CD8-positive, alpha-beta memory T cell (primary cell): ENCODE results near the gene GEMIN7. TPM values are rescaled to one million over a fixed set of nuclear protein-coding genes. Genes with fewer than 3 reads are reported as not detected.

ENCODE experiments used
- CTCF ChIA-PET: fragments of 350-600 bp; sonication (Branson Sonifier 250); formaldehyde crosslinking; loops from one replicate; lab custom pipeline; 2021; ENCODE audit warnings: antibody characterized with exemption; lab: Charles Lee
- POLR2A ChIA-PET: fragments of 350-600 bp; sonication (Branson Sonifier 250); formaldehyde crosslinking; loops from one replicate; lab custom pipeline; 2021; ENCODE audit warnings: antibody characterized with exemption; lab: Charles Lee
- DNase-seq, 5 donors: peaks; one replicate each; pipeline versions ENCODE4 v3.0.0 to v3.0.0-alpha.2; 2020 to 2022; ENCODE audit warnings: mixed read lengths in 1 of 5
- H3K27ac ChIP-seq: one replicate; pipeline ENCODE4 v1.7.0; 2013; ENCODE audit warnings: low read depth, mild to moderate bottlenecking, low read length, moderate library complexity
- H3K27me3 ChIP-seq: 2 replicates; pipeline ENCODE4 v1.7.0; 2013; ENCODE audit warnings: low read length, mild to moderate bottlenecking; ENCODE audit not compliant: insufficient read depth, poor library complexity, severe bottlenecking
- H3K36me3 ChIP-seq: 2 replicates; pipeline ENCODE4 v1.7.0; 2013; ENCODE audit warnings: mild to moderate bottlenecking, low read length, moderate library complexity; ENCODE audit not compliant: insufficient read depth
- H3K4me1 ChIP-seq: 2 replicates; pipeline ENCODE4 v1.7.0; 2013; ENCODE audit warnings: mild to moderate bottlenecking, low read length, moderate library complexity; ENCODE audit not compliant: insufficient read depth
- H3K4me3 ChIP-seq: 2 replicates; pipeline ENCODE4 v1.7.0; 2013; ENCODE audit warnings: mild to moderate bottlenecking, low read length
- H3K9me3 ChIP-seq: 2 replicates; pipeline ENCODE4 v1.7.0; 2013; ENCODE audit warnings: mild to moderate bottlenecking, low read length
- H3K27ac Mint-ChIP-seq, 8 donors: one replicate each; pipeline ENCODE4 v1.8.0; 2020 to 2021; ENCODE audit warnings: mixed read lengths in 8 of 8, mild to moderate bottlenecking in 6 of 8, inconsistent platforms in 3 of 8, moderate library complexity in 3 of 8
- H3K27me3 Mint-ChIP-seq, 2 donors: one replicate each; pipeline ENCODE4 v1.8.0; 2020 to 2021; ENCODE audit warnings: mixed read lengths in 2 of 2, mild to moderate bottlenecking in 1 of 2, moderate library complexity in 1 of 2
- H3K36me3 Mint-ChIP-seq, 3 donors: one replicate each; pipeline ENCODE4 v1.8.0; 2020 to 2021; ENCODE audit warnings: mixed read lengths in 3 of 3, inconsistent platforms in 1 of 3, mild to moderate bottlenecking in 1 of 3
- H3K4me1 Mint-ChIP-seq, 3 donors: one replicate each; pipeline ENCODE4 v1.8.0; 2020 to 2021; ENCODE audit warnings: mixed read lengths in 3 of 3, inconsistent platforms in 1 of 3, mild to moderate bottlenecking in 1 of 3
- H3K4me3 Mint-ChIP-seq, 7 donors: one replicate each; pipeline ENCODE4 v1.8.0; 2020 to 2021; ENCODE audit warnings: mixed read lengths in 7 of 7, mild to moderate bottlenecking in 6 of 7, moderate library complexity in 4 of 7, inconsistent platforms in 2 of 7
- H3K9me3 Mint-ChIP-seq, 5 donors: one replicate each; pipeline ENCODE4 v1.8.0; 2020 to 2022; ENCODE audit warnings: mixed read lengths in 5 of 5, mild to moderate bottlenecking in 3 of 5, moderate library complexity in 2 of 5, inconsistent platforms in 1 of 5
- polyA plus RNA-seq: library from polyadenylated mRNA; unstranded; fragments of 300-500 nt; fragmentation: Illumina TruSeq; gene quantifications from one replicate; pipeline ENCODE4 v1.2.3, GENCODE V29; 2021
- total RNA-seq, 2 experiments: library from RNA; stranded (reverse); gene quantifications; one replicate each; pipeline ENCODE4 v1.2.3, GENCODE V29; 2021

Gene GEMIN7
- total and polyA plus RNA-seq, 3 experiments from 2014 or later, result 51.6 to 93.5 (median 51.6) TPM

DNA sequence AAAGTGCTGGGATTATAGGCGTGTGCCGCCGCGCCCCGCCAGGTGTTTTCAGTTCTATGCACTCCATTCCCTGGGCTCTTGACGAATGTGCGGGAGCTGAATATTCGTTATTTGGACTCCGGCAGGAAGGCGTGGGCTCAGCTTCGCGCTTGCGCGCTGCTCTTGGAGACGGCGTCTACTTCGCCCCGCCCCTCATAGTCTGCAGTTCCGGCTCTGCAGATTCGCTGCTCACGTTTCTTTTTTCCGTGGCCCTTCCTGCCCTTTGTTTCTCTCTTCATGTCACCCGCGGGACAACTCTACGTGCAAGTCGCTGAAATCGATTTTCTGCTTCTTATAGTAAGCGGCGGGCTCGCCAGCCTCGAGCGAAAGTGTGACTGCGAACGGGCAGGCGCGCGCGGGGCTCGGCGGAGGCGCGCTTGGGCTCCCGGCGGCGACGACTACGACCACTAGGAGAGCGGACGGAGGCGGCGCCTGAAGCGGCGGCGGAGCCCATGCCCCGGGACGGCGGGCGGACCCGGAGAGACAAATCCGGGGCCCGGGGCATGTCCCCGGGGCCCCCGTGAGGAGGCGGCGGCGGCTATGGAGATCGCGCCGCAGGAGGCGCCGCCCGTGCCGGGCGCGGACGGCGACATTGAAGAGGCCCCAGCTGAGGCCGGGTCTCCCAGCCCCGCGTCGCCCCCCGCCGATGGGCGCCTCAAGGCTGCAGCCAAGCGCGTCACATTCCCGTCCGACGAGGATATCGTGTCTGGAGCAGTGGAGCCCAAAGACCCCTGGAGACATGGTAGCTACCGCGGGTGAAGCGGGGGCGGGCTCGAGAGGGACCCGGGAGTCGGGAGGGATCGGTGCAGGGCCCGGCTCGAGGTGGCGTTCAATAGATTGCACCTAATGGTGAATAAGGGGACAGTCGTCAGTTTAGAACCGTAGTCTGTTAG lies 14.0 kb downstream of the GEMIN7 start, which contains the start of gene PPP1R37:
Gene PPP1R37 (plus strand): TSS at position 433 of the 932 bp plus-strand sequence. CDS start 147 bp downstream, at position 580.
- peaks cover 71% of the 10 kb centered on the region for H3K4me1 ChIP-seq
- Mint-ChIP-seq H3K4me3 (peak within 1 kb of the TSS; percentile 91 to 97 (median 93)), H3K27me3 (no peaks in the 10 kb centered on the region), H3K4me1 (peaks cover 68 to 78% (median 75%) of the 10 kb centered on the region in 3 donors), H3K27ac (peak within 1 kb of the TSS; percentile 90 to 100 (median 98)), H3K36me3 (peaks cover 3 to 31% (median 5%) of the 10 kb centered on the region in 3 donors), H3K9me3 (peaks cover 0 to 3% (median 0%) of the 10 kb centered on the region in 5 donors)
- POLR2A ChIA-PET, result interaction anchor here (0.6 to 2.5 kb wide), 9 partner anchors 10 to 793 kb away, joined by 3 to 24 read pairs (median 4); partner anchors contain the start of genes BLOC1S3, GEMIN7, IRF2BP1 and TRAPPC6A
- peaks cover 5% of the 10 kb centered on the region for H3K36me3 ChIP-seq
- H3K27ac ChIP-seq, result peak within 1 kb of the TSS; percentile 93
- CTCF ChIA-PET, result interaction anchor here (0.6 to 3.2 kb wide), 10 partner anchors 9 to 189 kb away, joined by 3 to 22 read pairs (median 6); partner anchors contain the start of genes BLOC1S3, CLASRP, CLPTM1 and GEMIN7
- no peaks in the 10 kb centered on the region for H3K9me3 ChIP-seq
- no peaks in the 10 kb centered on the region for H3K27me3 ChIP-seq
- H3K4me3 ChIP-seq, result peak within 1 kb of the TSS; percentile 91
- DNase-seq, result peak; percentile 88 to 95 (median 93)

DNA sequence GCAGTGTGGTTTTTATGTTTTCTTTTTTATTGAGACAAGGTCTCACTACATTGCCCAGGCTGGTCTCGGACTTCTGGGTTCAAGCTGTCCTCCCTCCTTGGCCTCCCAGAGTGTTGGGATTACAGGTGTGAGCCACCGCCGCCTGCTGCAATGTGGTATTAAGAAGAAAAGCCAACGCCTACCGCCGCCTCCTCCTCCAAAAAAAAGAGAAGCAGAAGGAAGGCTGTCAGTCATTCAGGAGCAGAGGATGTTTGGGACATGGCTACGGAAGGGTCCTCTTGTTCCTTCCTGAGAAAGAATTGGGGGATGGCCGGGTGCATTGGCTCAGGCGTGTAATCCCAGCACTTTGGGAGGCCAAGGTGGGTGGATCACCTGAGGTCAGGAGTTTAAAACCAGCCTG lies 15.1 kb downstream of the GEMIN7 start:
- peaks cover 67 to 83% (median 75%) of the 10 kb centered on the region in 3 donors for H3K4me1 Mint-ChIP-seq
- H3K9me3 ChIP-seq, result no peaks in the 10 kb centered on the region
- H3K36me3 ChIP-seq, result peaks cover 5% of the 10 kb centered on the region
- H3K9me3 Mint-ChIP-seq, result peaks cover 0 to 3% (median 0%) of the 10 kb centered on the region in 5 donors
- peaks cover 71% of the 10 kb centered on the region for H3K4me1 ChIP-seq
- DNase-seq, result no peak
- peak overlapping the region; percentile 15 to 95 (median 84) for H3K27ac Mint-ChIP-seq
- H3K27me3 ChIP-seq, result no peaks in the 10 kb centered on the region
- H3K27me3 Mint-ChIP-seq, result no peaks in the 10 kb centered on the region
- POLR2A ChIA-PET, result no interaction called here
- peak overlapping the region; percentile 91 to 97 (median 93) for H3K4me3 Mint-ChIP-seq
- peaks cover 3 to 32% (median 5%) of the 10 kb centered on the region in 3 donors for H3K36me3 Mint-ChIP-seq
- H3K4me3 ChIP-seq, result peak overlapping the region; percentile 91
- peak overlapping the region; percentile 93 for H3K27ac ChIP-seq
- CTCF ChIA-PET, result interaction anchor here (3.2 kb wide), 1 partner anchor 9 kb away, joined by 22 read pairs; no protein-coding TSS in a partner anchor

- Mint-ChIP-seq H3K36me3 (peaks cover 5 to 31% (median 6%) of the 10 kb centered on the region in 3 donors), H3K27ac (peak overlapping the region in 7 of 8 donors; percentile 63 to 95 (median 85)), H3K9me3 (peaks cover 0 to 3% (median 0%) of the 10 kb centered on the region in 5 donors), H3K4me3 (peak overlapping the region; percentile 87 to 97 (median 92)), H3K27me3 (no peaks in the 10 kb centered on the region), H3K4me1 (peaks cover 66 to 87% (median 78%) of the 10 kb centered on the region in 3 donors)
- ChIA-PET POLR2A (no interaction called here), CTCF (no interaction called here)
- Histone ChIP-seq H3K36me3 (peaks cover 5% of the 10 kb centered on the region), H3K9me3 (no peaks in the 10 kb centered on the region), H3K27ac (no peak overlapping the region), H3K4me3 (no peak overlapping the region), H3K4me1 (peaks cover 69% of the 10 kb centered on the region), H3K27me3 (no peaks in the 10 kb centered on the region)
- DNase-seq, result no peak
Measured at GRCh38 chr19:45094707-45095106, 15.6 kb downstream of the GEMIN7 start.

DNA sequence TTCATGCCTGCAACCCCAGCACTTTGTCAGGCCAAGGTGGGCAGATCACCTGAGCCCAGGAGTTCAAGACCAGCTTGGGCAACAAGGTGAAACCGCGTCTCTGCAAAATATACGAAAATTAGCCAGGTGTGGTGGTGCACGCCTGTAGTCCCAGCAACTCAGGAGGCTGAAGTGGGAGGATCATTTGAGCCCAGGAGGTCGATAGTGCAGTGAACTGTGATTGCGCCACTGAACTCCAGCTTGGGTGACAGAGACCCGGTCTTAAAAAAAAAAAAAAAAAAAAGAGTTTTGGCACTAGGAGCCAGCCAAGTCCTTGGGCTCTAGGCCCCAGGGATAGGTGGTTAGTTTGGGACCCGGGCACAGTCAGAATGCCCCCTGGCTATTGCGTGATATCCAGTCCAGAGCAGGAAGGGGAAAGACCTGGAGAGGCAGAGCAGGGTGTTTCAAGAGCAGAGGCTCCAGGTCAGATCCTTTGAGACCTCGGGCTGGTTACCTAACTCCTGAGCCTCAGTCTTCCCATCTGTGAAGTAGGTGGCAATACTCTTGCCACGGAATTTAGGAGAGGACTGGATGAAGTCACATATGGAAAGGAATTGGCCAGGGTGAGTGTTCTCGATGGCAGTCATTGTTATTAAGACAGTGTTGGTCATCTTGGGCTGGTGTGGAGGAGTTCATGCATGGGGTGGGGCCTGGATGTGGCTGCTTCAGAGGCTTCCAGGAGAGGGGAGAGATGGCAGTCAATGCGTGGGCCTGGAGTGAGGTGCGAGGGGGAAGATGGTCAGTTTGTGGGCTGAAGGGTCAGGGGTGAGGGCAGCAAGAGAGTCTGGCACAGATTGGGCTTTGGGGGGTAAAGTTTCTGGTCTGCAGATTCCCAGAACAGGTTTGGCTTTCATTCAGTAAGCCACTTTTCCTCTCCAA lies 16.7 kb downstream of the GEMIN7 start:
- H3K9me3 ChIP-seq, result no peaks in the 10 kb centered on the region
- H3K27ac ChIP-seq, result no peak overlapping the region
- H3K4me1 Mint-ChIP-seq, result peaks cover 66 to 89% (median 83%) of the 10 kb centered on the region in 3 donors
- peaks cover 5 to 26% (median 6%) of the 10 kb centered on the region in 3 donors for H3K36me3 Mint-ChIP-seq
- H3K4me3 ChIP-seq, result no peak overlapping the region
- ChIA-PET CTCF (no interaction called here), POLR2A (no interaction called here)
- H3K27me3 ChIP-seq, result no peaks in the 10 kb centered on the region
- peak overlapping the region in 6 of 8 donors; percentile 28 to 95 (median 80) for H3K27ac Mint-ChIP-seq
- H3K9me3 Mint-ChIP-seq, result peaks cover 0 to 3% (median 0%) of the 10 kb centered on the region in 5 donors
- H3K27me3 Mint-ChIP-seq, result no peaks in the 10 kb centered on the region
- peak overlapping the region in 6 of 7 donors; percentile 20 to 83 (median 34) for H3K4me3 Mint-ChIP-seq
- H3K36me3 ChIP-seq, result peaks cover 4% of the 10 kb centered on the region
- H3K4me1 ChIP-seq, result peaks cover 60% of the 10 kb centered on the region
- no peak for DNase-seq

DNA sequence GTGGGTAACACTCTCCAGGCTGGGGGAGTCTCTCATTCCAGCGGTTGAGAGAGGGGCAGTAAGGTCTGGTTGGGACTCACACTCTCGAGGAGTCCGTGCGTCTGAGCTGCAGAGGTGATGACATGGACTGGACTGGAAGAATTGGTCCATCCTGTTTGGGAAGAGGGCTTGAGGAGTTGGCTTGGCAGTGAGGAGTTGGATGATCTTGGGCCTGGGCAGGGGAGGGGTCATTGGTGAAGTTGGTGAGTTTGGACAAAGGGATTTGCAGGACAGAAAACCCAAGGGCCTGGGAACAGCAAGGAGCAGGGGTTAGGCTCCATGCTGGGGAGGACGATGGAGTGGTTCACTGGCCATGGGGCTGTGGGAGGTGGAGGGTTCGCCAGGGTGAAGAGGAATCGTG lies 17.6 kb downstream of the GEMIN7 start:
- H3K4me1 ChIP-seq, result peaks cover 54% of the 10 kb centered on the region
- H3K27ac ChIP-seq, result no peak overlapping the region
- Mint-ChIP-seq H3K4me1 (peaks cover 66 to 91% (median 86%) of the 10 kb centered on the region in 3 donors), H3K36me3 (peaks cover 0 to 19% (median 2%) of the 10 kb centered on the region in 3 donors), H3K9me3 (no peaks in the 10 kb centered on the region), H3K4me3 (peak overlapping the region in 6 of 7 donors; percentile 10 to 73 (median 34)), H3K27me3 (no peaks in the 10 kb centered on the region), H3K27ac (peak overlapping the region in 7 of 8 donors; percentile 2 to 95 (median 61))
- H3K36me3 ChIP-seq, result no peaks in the 10 kb centered on the region
- ChIA-PET CTCF (no interaction called here), POLR2A (no interaction called here)
- no peaks in the 10 kb centered on the region for H3K27me3 ChIP-seq
- no peak overlapping the region for H3K4me3 ChIP-seq
- no peaks in the 10 kb centered on the region for H3K9me3 ChIP-seq
- DNase-seq, result no peak

DNA sequence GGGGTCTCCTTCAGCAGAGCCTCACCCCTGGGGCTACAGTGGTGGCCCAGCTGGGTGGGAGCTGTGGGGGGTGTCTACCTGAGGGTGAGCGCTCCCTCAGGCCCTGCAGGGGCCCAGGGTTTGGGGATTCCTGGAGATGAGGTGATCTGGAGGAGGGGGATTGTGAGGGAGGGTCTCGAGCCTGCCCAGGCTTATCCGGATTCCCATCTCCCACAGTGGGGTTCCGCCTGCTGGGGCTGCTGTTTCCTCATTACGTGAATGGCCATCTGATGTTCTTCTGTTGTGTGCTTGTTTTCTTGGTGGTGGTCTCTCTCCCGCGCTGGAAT lies 18.4 kb downstream of the GEMIN7 start:
- H3K27ac Mint-ChIP-seq, result peak overlapping the region in 3 of 8 donors; percentile 32 to 43 (median 43)
- peaks cover 0 to 16% (median 2%) of the 10 kb centered on the region in 3 donors for H3K36me3 Mint-ChIP-seq
- H3K4me1 ChIP-seq, result peaks cover 56% of the 10 kb centered on the region
- H3K27ac ChIP-seq, result no peak overlapping the region
- H3K36me3 ChIP-seq, result no peaks in the 10 kb centered on the region
- CTCF ChIA-PET, result no interaction called here
- H3K4me3 ChIP-seq, result no peak overlapping the region
- no peaks in the 10 kb centered on the region for H3K9me3 Mint-ChIP-seq
- peak overlapping the region in 3 of 7 donors; percentile 10 to 48 (median 47) for H3K4me3 Mint-ChIP-seq
- no peaks in the 10 kb centered on the region for H3K27me3 Mint-ChIP-seq
- DNase-seq, result no peak
- POLR2A ChIA-PET, result no interaction called here
- no peaks in the 10 kb centered on the region for H3K9me3 ChIP-seq
- no peaks in the 10 kb centered on the region for H3K27me3 ChIP-seq
- peaks cover 66 to 91% (median 85%) of the 10 kb centered on the region in 3 donors for H3K4me1 Mint-ChIP-seq

- Histone ChIP-seq H3K27ac (peak overlapping the region; percentile 27), H3K36me3 (no peaks in the 10 kb centered on the region), H3K27me3 (no peaks in the 10 kb centered on the region), H3K4me1 (peaks cover 61% of the 10 kb centered on the region), H3K4me3 (no peak overlapping the region), H3K9me3 (no peaks in the 10 kb centered on the region)
- H3K27me3 Mint-ChIP-seq, result no peaks in the 10 kb centered on the region
- ChIA-PET CTCF (interaction anchor here (1.4 kb wide), 1 partner anchor 27 kb away, joined by 7 read pairs; no protein-coding TSS in a partner anchor), POLR2A (no interaction called here)
- no peak for DNase-seq
- H3K27ac Mint-ChIP-seq, result peak overlapping the region in 6 of 8 donors; percentile 8 to 83 (median 43)
- H3K4me3 Mint-ChIP-seq, result peak overlapping the region in 4 of 7 donors; percentile 10 to 48 (median 37)
- H3K4me1 Mint-ChIP-seq, result peaks cover 64 to 91% (median 86%) of the 10 kb centered on the region in 3 donors
- H3K9me3 Mint-ChIP-seq, result no peaks in the 10 kb centered on the region
- peaks cover 0 to 12% (median 2%) of the 10 kb centered on the region in 3 donors for H3K36me3 Mint-ChIP-seq
Measured at GRCh38 chr19:45097776-45098520, 18.9 kb downstream of the GEMIN7 start.
